ENCODE data around the gene MAPK9. TPM values are rescaled to one million over a fixed set of nuclear protein-coding genes. Genes with fewer than 3 reads are reported as not detected.

Gene MAPK9
- total RNA-seq, 4 donors from 2014 or later: 14.5 to 27.3 (median 20.5) TPM

DNA sequence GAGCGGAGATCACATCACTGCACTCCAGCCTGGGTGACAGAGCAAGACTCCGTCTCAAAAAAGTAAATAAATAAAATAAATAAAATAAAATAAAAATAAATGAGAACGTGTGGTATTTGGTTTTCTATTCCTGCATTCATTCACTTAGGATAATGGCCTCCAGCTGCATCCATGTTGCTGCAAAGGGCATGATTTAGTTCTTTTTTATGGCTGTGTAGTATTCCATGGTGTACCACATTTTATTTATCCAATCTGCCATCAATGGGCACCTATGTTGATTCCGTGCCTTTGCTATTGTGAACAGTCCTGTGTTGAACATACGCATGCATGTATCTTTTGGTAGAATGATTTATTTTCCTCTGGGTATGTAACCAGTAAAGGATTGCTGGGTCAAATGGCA is 74.1 kb downstream of the MAPK9 start:
- Histone ChIP-seq H3K4me3 (no peak overlapping the region), H3K9me3 (peaks cover 0 to 71% (median 27%) of the 10 kb centered on the region in 3 donors), H3K27ac (no peak overlapping the region), H3K36me3 (no peaks in the 10 kb centered on the region), H3K4me1 (peaks cover 0 to 4% (median 0%) of the 10 kb centered on the region in 3 donors), H3K27me3 (peaks cover 0 to 5% (median 0%) of the 10 kb centered on the region in 4 donors)
- intact Hi-C loops (cut with DNase I): no loop called here
- 92 to 93% methylated on average over 5 of the region's 5 CpGs for WGBS, 2 donors
- TF ChIP-seq, protein P1, sequence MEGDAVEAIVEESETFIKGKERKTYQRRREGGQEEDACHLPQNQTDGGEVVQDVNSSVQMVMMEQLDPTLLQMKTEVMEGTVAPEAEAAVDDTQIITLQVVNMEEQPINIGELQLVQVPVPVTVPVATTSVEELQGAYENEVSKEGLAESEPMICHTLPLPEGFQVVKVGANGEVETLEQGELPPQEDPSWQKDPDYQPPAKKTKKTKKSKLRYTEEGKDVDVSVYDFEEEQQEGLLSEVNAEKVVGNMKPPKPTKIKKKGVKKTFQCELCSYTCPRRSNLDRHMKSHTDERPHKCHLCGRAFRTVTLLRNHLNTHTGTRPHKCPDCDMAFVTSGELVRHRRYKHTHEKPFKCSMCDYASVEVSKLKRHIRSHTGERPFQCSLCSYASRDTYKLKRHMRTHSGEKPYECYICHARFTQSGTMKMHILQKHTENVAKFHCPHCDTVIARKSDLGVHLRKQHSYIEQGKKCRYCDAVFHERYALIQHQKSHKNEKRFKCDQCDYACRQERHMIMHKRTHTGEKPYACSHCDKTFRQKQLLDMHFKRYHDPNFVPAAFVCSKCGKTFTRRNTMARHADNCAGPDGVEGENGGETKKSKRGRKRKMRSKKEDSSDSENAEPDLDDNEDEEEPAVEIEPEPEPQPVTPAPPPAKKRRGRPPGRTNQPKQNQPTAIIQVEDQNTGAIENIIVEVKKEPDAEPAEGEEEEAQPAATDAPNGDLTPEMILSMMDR (IDR thresholded peaks at IDR 0.05): no peak
- no peak for TF ChIP-seq POLR2A (IDR thresholded peaks at IDR 0.05)
- DNase-seq: no peak

DNA sequence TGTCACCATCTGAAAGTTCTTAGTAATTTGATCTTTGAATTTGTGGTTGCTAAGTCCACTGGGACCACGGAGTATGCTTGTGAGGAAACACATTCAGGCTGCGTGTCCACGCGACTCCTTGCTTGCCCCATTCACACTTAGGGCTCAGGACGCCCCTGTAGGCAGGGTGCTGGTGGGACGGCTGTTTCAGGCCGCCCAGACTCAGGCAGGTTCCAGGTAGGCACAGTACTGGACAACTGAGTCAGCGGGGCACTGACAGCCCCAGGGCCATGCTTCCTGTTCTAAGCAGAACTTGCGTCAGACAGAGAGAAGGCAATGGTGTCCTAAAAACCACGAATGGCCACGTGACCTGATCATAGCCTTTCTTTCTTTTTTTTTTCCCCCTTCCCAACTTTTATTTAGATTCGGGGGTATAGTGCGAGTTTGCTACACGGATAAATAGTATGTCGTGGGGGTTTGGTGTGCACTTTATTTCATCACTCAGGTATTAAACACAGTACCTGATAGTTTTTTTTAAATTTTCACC is 75.2 kb downstream of the MAPK9 start:
- no peak overlapping the region for H3K4me3 ChIP-seq
- peaks cover 0 to 6% (median 0%) of the 10 kb centered on the region in 3 donors for H3K4me1 ChIP-seq
- TF ChIP-seq, protein P1 (IDR thresholded peaks at IDR 0.05): no peak
- TF ChIP-seq POLR2A (IDR thresholded peaks at IDR 0.05): no peak
- H3K27ac ChIP-seq: no peak overlapping the region
- 81 to 89% methylated on average over 9 to 12 of the region's 15 CpGs for WGBS, 2 donors
- H3K9me3 ChIP-seq: peaks cover 0 to 61% (median 20%) of the 10 kb centered on the region in 3 donors
- peaks cover 0 to 16% (median 0%) of the 10 kb centered on the region in 4 donors for H3K27me3 ChIP-seq
- no peaks in the 10 kb centered on the region for H3K36me3 ChIP-seq
- DNase-seq: no peak
- intact Hi-C loops (cut with DNase I): no loop called here

GRCh38 chr5:180215783-180216630 is 75.9 kb downstream of the MAPK9 start:
- Histone ChIP-seq H3K27me3 (peaks cover 0 to 23% (median 0%) of the 10 kb centered on the region in 4 donors), H3K9me3 (peaks cover 0 to 54% (median 13%) of the 10 kb centered on the region in 3 donors), H3K4me3 (no peak overlapping the region), H3K27ac (no peak overlapping the region), H3K4me1 (peaks cover 0 to 6% (median 0%) of the 10 kb centered on the region in 3 donors), H3K36me3 (no peaks in the 10 kb centered on the region)
- TF ChIP-seq, protein P1 (IDR thresholded peaks at IDR 0.05): no peak
- no peak for TF ChIP-seq POLR2A (IDR thresholded peaks at IDR 0.05)
- intact Hi-C loops (cut with DNase I): no loop called here
- DNase-seq: no peak
- WGBS, 2 donors: 90% methylated on average over 14 to 24 of the region's 34 CpGs

GRCh38 chr5:180214870-180215770 is 76.8 kb downstream of the MAPK9 start:
- Histone ChIP-seq H3K27me3 (peaks cover 0 to 31% (median 0%) of the 10 kb centered on the region in 4 donors), H3K36me3 (no peaks in the 10 kb centered on the region), H3K4me1 (peaks cover 0 to 6% (median 0%) of the 10 kb centered on the region in 3 donors), H3K9me3 (peaks cover 0 to 45% (median 10%) of the 10 kb centered on the region in 3 donors), H3K27ac (no peak overlapping the region), H3K4me3 (no peak overlapping the region)
- no peak for DNase-seq
- TF ChIP-seq, protein P1 (IDR thresholded peaks at IDR 0.05): no peak
- TF ChIP-seq POLR2A (IDR thresholded peaks at IDR 0.05): no peak
- 91 to 93% methylated on average over 10 to 15 of the region's 21 CpGs for WGBS, 2 donors
- intact Hi-C loops (cut with DNase I): no loop called here
